KMS-11 (cell line): ENCODE data around the gene COQ10B.

Experiments used
- H2AFZ ChIP-seq: fragments of 200-600 bp; sonication (generic); 2 replicates; pipeline ENCODE4 v1.6.1; 2016; ENCODE audit warnings: antibody characterized with exemption, mixed run types, low read depth
- H3K27ac ChIP-seq: fragments of 200-600 bp; sonication (generic); 2 replicates; pipeline ENCODE4 v1.6.1; 2016; ENCODE audit warnings: mild to moderate bottlenecking, mixed run types
- H3K27me3 ChIP-seq: fragments of 200-600 bp; sonication (generic); 2 replicates; pipeline ENCODE4 v1.6.1; 2017; ENCODE audit warnings: mild to moderate bottlenecking, low read depth, mixed run types, moderate library complexity; ENCODE audit not compliant: insufficient read depth
- H3K36me3 ChIP-seq: fragments of 200-600 bp; sonication (generic); 2 replicates; pipeline ENCODE4 v1.6.1; 2017; ENCODE audit warnings: mild to moderate bottlenecking, mixed run types; ENCODE audit not compliant: insufficient read depth
- H3K4me1 ChIP-seq: fragments of 200-600 bp; sonication (generic); 2 replicates; pipeline ENCODE4 v1.6.1; 2016; ENCODE audit warnings: mild to moderate bottlenecking, low read depth, mixed run types; ENCODE audit not compliant: poor library complexity, severe bottlenecking
- H3K4me2 ChIP-seq: fragments of 200-600 bp; sonication (generic); 2 replicates; pipeline ENCODE4 v1.7.0; 2016; ENCODE audit warnings: mild to moderate bottlenecking, mixed run types
- H3K4me3 ChIP-seq: fragments of 200-600 bp; sonication (generic); IDR thresholded peaks from 2 replicates; pipeline ENCODE4 v1.6.1; 2017; ENCODE audit warnings: low read depth, low read length, mixed read lengths; ENCODE audit not compliant: insufficient read depth
- H3K79me2 ChIP-seq: fragments of 200-600 bp; sonication (generic); 2 replicates; pipeline ENCODE4 v1.6.1; 2016; ENCODE audit warnings: low read depth, mixed run types; ENCODE audit not compliant: insufficient read depth
- H3K9ac ChIP-seq: fragments of 200-600 bp; sonication (generic); 2 replicates; pipeline ENCODE4 v1.6.1; 2016; ENCODE audit warnings: mild to moderate bottlenecking, mixed run types
- H4K20me1 ChIP-seq: fragments of 200-600 bp; sonication (generic); 2 replicates; pipeline ENCODE4 v1.6.1; 2016; ENCODE audit warnings: mild to moderate bottlenecking, mixed run types; ENCODE audit not compliant: insufficient read depth
- TF ChIP-seq, protein P1 (sequence below): fragments of 200-600 bp; sonication (generic); conservative IDR thresholded peaks from 2 replicates; pipeline ENCODE4 v1.6.1; 2017; ENCODE audit warnings: low read depth, mild to moderate bottlenecking, antibody characterized with exemption, low read length, moderate library complexity, mixed read lengths

The COQ10B gene

DNA sequence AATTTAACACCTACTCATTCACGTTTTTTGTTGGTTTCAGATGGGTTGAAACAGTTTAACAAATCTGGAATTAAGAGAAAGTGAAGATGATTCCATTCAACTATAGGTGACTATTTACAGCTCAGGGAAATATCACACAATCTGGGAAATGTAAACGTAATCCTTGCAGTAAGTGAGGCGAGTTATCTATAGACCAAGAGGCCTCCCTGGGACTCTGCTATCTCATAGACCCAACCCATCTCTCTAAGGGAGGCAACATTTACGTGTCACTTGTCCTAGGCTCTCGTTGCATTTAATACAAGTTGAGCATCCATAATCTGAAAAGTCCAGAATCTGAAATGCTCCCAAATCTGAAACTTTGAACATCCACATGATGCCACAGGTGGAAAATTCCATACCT lies 60.6 kb downstream of the COQ10B start:
- Histone ChIP-seq H3K79me2 (peaks cover 30% of the 10 kb centered on the region), H4K20me1 (no peaks in the 10 kb centered on the region), H3K27me3 (no peaks in the 10 kb centered on the region), H3K27ac (peak overlapping the region; percentile 94; the same call in 1 of the 2 replicates), H3K36me3 (no peaks in the 10 kb centered on the region), H3K9ac (no peak overlapping the region), H3K4me3 (no peak overlapping the region), H3K4me1 (peaks cover 33% of the 10 kb centered on the region), H2AFZ (no peak overlapping the region), H3K4me2 (peak overlapping the region; percentile 98)
- TF ChIP-seq, protein P1, sequence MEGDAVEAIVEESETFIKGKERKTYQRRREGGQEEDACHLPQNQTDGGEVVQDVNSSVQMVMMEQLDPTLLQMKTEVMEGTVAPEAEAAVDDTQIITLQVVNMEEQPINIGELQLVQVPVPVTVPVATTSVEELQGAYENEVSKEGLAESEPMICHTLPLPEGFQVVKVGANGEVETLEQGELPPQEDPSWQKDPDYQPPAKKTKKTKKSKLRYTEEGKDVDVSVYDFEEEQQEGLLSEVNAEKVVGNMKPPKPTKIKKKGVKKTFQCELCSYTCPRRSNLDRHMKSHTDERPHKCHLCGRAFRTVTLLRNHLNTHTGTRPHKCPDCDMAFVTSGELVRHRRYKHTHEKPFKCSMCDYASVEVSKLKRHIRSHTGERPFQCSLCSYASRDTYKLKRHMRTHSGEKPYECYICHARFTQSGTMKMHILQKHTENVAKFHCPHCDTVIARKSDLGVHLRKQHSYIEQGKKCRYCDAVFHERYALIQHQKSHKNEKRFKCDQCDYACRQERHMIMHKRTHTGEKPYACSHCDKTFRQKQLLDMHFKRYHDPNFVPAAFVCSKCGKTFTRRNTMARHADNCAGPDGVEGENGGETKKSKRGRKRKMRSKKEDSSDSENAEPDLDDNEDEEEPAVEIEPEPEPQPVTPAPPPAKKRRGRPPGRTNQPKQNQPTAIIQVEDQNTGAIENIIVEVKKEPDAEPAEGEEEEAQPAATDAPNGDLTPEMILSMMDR: no peak

DNA sequence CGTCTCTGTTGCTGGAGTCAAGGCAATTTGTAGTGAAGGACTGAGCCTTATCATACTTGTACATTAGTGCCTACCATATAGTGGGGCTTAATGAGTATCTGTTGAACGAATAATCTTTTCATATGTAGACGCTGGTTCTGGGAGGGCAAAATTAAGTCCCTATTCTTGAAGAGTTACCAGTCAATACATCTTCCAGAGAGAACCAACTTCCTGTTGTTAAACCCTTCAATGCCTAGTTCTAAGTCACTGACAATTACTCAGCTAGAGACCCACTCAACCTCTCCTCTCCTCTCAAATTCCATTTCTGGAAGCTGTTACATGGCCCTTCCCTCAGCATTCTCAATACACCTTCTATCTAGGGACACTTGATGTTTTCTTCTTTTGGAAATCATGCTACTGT lies 61.4 kb downstream of the COQ10B start:
- Histone ChIP-seq H2AFZ (peak overlapping the region; percentile 77), H3K4me1 (peaks cover 33% of the 10 kb centered on the region), H3K36me3 (no peaks in the 10 kb centered on the region), H3K27me3 (no peaks in the 10 kb centered on the region), H3K9ac (peak overlapping the region; percentile 82; the same call in 1 of the 2 replicates), H3K79me2 (peaks cover 38% of the 10 kb centered on the region), H4K20me1 (no peaks in the 10 kb centered on the region), H3K27ac (peak overlapping the region; percentile 94), H3K4me2 (peak overlapping the region; percentile 98), H3K4me3 (peak overlapping the region; percentile 70)
- TF ChIP-seq, protein P1: no peak

DNA sequence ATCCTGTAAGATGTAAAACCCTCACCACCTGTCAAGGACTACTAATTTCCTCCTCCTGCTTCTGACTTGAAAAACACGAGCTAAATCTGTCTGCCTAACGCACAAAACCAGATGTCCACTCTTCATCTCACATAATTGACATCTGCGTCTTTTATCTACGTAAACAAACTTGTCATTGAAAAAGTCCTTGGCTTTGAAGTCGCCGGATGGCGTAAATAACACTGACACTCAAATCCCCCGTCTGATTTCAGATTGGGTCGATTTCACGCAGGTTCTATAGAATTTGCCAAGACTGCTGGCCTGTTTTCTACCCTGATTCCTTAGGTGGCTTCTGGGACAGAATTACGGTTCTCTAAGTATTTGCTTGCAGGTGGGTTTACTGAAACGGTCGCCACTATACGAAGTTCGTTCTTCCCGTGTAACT lies 62.0 kb downstream of the COQ10B start:
- no peaks in the 10 kb centered on the region for H3K27me3 ChIP-seq
- TF ChIP-seq, protein P1: no peak
- peaks cover 33% of the 10 kb centered on the region for H3K4me1 ChIP-seq
- peak overlapping the region; percentile 77 for H2AFZ ChIP-seq
- no peaks in the 10 kb centered on the region for H4K20me1 ChIP-seq
- H3K4me2 ChIP-seq: peak overlapping the region; percentile 98
- H3K27ac ChIP-seq: peak overlapping the region; percentile 94
- peak overlapping the region; percentile 82 for H3K9ac ChIP-seq
- peak overlapping the region; percentile 81 for H3K4me3 ChIP-seq
- no peaks in the 10 kb centered on the region for H3K36me3 ChIP-seq
- peaks cover 44% of the 10 kb centered on the region for H3K79me2 ChIP-seq

DNA sequence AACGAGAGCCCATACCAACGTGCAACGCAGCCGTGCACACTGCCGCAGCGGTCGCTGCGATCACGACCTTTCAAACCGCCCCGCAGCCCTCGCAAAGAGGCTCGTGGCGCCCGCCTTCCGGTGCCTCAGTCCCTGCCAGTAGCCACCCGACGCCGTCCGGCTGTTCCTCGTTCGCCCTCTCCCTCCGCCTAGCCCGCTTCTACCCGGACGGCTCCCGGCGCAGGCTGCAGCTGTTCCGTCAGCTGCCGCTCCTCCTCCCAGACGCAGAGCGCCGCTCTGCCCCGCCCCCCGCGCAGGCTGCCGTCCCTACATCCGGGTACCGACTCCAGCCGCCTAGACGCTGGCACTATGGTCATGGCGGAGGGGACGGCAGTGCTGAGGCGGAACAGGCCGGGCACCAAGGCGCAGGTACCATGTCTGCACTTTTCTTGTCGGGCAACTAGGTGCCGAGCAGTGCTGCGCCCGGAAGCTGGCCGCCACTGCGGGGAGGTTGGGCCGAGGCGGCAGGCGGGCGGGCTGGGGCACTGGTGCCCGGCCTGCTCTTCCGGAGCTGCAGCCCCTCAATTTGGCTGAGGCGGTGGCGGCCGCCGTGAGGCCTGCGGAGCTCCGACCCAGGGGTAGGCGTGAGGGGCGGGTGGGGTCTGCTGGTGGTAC lies 62.5 kb downstream of the COQ10B start, which contains the start of gene MOB4:
MOB4 (plus strand) TSS at position 328 of the 654 bp plus-strand sequence; CDS start at position 349, 21 bp downstream.
- TF ChIP-seq, protein P1: no peak
- no peaks in the 10 kb centered on the region for H3K36me3 ChIP-seq
- peak within 1 kb of the TSS; percentile 98 for H3K4me2 ChIP-seq
- peaks cover 49% of the 10 kb centered on the region for H3K79me2 ChIP-seq
- no peaks in the 10 kb centered on the region for H4K20me1 ChIP-seq
- H3K9ac ChIP-seq: peak within 1 kb of the TSS; percentile 82
- H3K4me3 ChIP-seq: peak within 1 kb of the TSS; percentile 81
- peak within 1 kb of the TSS; percentile 77 for H2AFZ ChIP-seq
- H3K27ac ChIP-seq: peak within 1 kb of the TSS; percentile 94
- no peaks in the 10 kb centered on the region for H3K27me3 ChIP-seq
- H3K4me1 ChIP-seq: peaks cover 33% of the 10 kb centered on the region
